IMR-90 (cell line): ENCODE results near the gene COL20A1. TPM values are rescaled to one million over a fixed set of nuclear protein-coding genes. Genes with fewer than 3 reads are reported as not detected.

Source experiments
- ATAC-seq: fragments of 200-7000 bp; cut with Tn5 transposase; 2 replicates; pipeline ENCODE4 v1.9.1; 2020; ENCODE audit warnings: low read depth, mild to moderate bottlenecking, moderate library complexity
- BruUV-seq: library from RNA; stranded (reverse); fragments of 400-500 nt; replicated peaks from 2 replicates; lab custom pipeline; 2021; lab: Mats Ljungman, UMichigan
- CTCF ChIA-PET: fragments of 300-600 bp; formaldehyde crosslinking; extraction: SDS; loops from one replicate; lab custom pipeline; 2021; ENCODE audit warnings: antibody characterized with exemption; lab: Yijun Ruan, JAX
- POLR2A ChIA-PET: fragments of 300-600 bp; sonication (Branson Sonifier 250); formaldehyde crosslinking; loops from one replicate; lab custom pipeline; 2022; ENCODE audit warnings: antibody characterized with exemption; ENCODE audit not compliant: unreplicated experiment; lab: Charles Lee
- DNase-seq: peaks from one replicate; pipeline ENCODE4 v3.0.0; 2013
- H2AFZ ChIP-seq: replicated peaks from 2 replicates; pipeline ENCODE3; 2013; ENCODE audit warnings: low read length, mild to moderate bottlenecking; ENCODE audit not compliant: poor library complexity
- H2AK5ac ChIP-seq: 2 replicates; pipeline ENCODE4 v1.6.1; 2013; ENCODE audit warnings: low read depth, low read length, inconsistent platforms
- H2AK9ac ChIP-seq: replicated peaks from 2 replicates; pipeline ENCODE3; 2013; ENCODE audit warnings: mild to moderate bottlenecking, low read depth, low read length, moderate library complexity; ENCODE audit not compliant: poor library complexity
- H2BK120ac ChIP-seq: 2 replicates; pipeline ENCODE4 v1.6.1; 2013; ENCODE audit warnings: low read depth, low read length, inconsistent platforms
- H2BK15ac ChIP-seq: 3 replicates; pipeline ENCODE4 v1.6.1; 2013; ENCODE audit warnings: low read depth, low read length, inconsistent platforms
- H2BK20ac ChIP-seq: 2 replicates; pipeline ENCODE4 v1.6.1; 2013; ENCODE audit warnings: low read depth, mild to moderate bottlenecking, inconsistent platforms, low read length, moderate library complexity
- H2BK5ac ChIP-seq: 2 replicates; pipeline ENCODE4 v1.6.1; 2013; ENCODE audit warnings: mild to moderate bottlenecking, low read depth, low read length, inconsistent platforms; ENCODE audit not compliant: poor library complexity, severe bottlenecking
- H3K14ac ChIP-seq: replicated peaks from 2 replicates; pipeline ENCODE4 v1.6.1; 2013; ENCODE audit warnings: low read depth, low read length, inconsistent platforms
- H3K18ac ChIP-seq: 2 replicates; pipeline ENCODE4 v1.6.1; 2013; ENCODE audit warnings: low read depth, low read length, control low read depth
- H3K23ac ChIP-seq: 2 replicates; pipeline ENCODE4 v1.6.1; 2013; ENCODE audit warnings: low read depth, low read length, inconsistent platforms
- H3K27ac ChIP-seq: 2 replicates; pipeline ENCODE4 v1.5.1; 2013; ENCODE audit warnings: mild to moderate bottlenecking, control low read depth, low read length; ENCODE audit not compliant: insufficient read depth
- H3K27me3 ChIP-seq: 2 replicates; pipeline ENCODE4 v1.6.1; 2013; ENCODE audit warnings: low read length; ENCODE audit not compliant: control insufficient read depth, insufficient read depth
- H3K36me3 ChIP-seq: 2 replicates; pipeline ENCODE4 v1.6.1; 2013; ENCODE audit warnings: low read length, mixed read lengths; ENCODE audit not compliant: control insufficient read depth, insufficient read depth
- H3K4ac ChIP-seq: 2 replicates; pipeline ENCODE4 v1.6.1; 2013; ENCODE audit warnings: low read depth, low read length, inconsistent platforms
- H3K4me1 ChIP-seq: 2 replicates; pipeline ENCODE4 v1.6.1; 2013; ENCODE audit warnings: low read length, mixed read lengths; ENCODE audit not compliant: control insufficient read depth, insufficient read depth
- H3K4me2 ChIP-seq: 2 replicates; pipeline ENCODE4 v1.6.1; 2013; ENCODE audit warnings: low read depth, mild to moderate bottlenecking, control low read depth, low read length, moderate library complexity
- H3K4me3 ChIP-seq: 2 replicates; pipeline ENCODE4 v1.5.1; 2013; ENCODE audit warnings: low read depth, mild to moderate bottlenecking, control low read depth, low read length, moderate library complexity; ENCODE audit not compliant: insufficient read depth
- H3K56ac ChIP-seq: 2 replicates; pipeline ENCODE4 v1.6.1; 2013; ENCODE audit warnings: low read length, inconsistent platforms; ENCODE audit not compliant: insufficient read depth; ENCODE audit errors: extremely low read depth
- H3K79me1 ChIP-seq, 2 experiments: 2 replicates each; pipeline ENCODE4 v1.6.1; 2013; ENCODE audit warnings: low read length in 2 of 2, inconsistent platforms in 1 of 2, low read depth in 1 of 2
- H3K9ac ChIP-seq: 2 replicates; pipeline ENCODE4 v1.6.1; 2013; ENCODE audit warnings: low read depth, low read length, control low read depth
- H3K9me1 ChIP-seq: 2 replicates; pipeline ENCODE4 v1.6.1; 2013; ENCODE audit warnings: low read length, inconsistent platforms; ENCODE audit not compliant: insufficient read depth
- H3K9me3 ChIP-seq: 2 replicates; pipeline ENCODE4 v1.6.1; 2013; ENCODE audit warnings: low read length; ENCODE audit not compliant: control insufficient read depth, insufficient read depth
- H4K20me1 ChIP-seq: 2 replicates; pipeline ENCODE4 v1.6.1; 2013; ENCODE audit warnings: low read length, inconsistent platforms; ENCODE audit not compliant: insufficient read depth
- H4K5ac ChIP-seq: 2 replicates; pipeline ENCODE4 v1.6.1; 2013; ENCODE audit warnings: mild to moderate bottlenecking, low read depth, low read length, control low read depth
- H4K8ac ChIP-seq, 2 experiments: 2 replicates each; pipeline ENCODE4 v1.6.1; 2013; ENCODE audit warnings: low read depth in 2 of 2, low read length in 2 of 2, control low read depth in 1 of 2, inconsistent platforms in 1 of 2
- H4K91ac ChIP-seq: 2 replicates; pipeline ENCODE4 v1.6.1; 2013; ENCODE audit warnings: low read depth, low read length, inconsistent platforms; ENCODE audit not compliant: insufficient read depth
- BHLHE40 ChIP-seq: fragments of 150-350 bp; IDR thresholded peaks from 2 replicates; pipeline ENCODE4 v1.6.1; 2016; ENCODE audit warnings: mild to moderate bottlenecking, low read depth, low read length
- CEBPB ChIP-seq: IDR thresholded peaks from 2 replicates; pipeline ENCODE4 v1.6.1; 2012; ENCODE audit warnings: low read depth, low read length, improper control_type of control experiment
- MAZ ChIP-seq: IDR thresholded peaks from 2 replicates; pipeline ENCODE4 v1.6.1; 2012; ENCODE audit warnings: low read depth, mild to moderate bottlenecking, low read length, improper control_type of control experiment, moderate library complexity, borderline replicate concordance
- MXI1 ChIP-seq: IDR thresholded peaks from 2 replicates; pipeline ENCODE4 v1.6.1; 2012; ENCODE audit warnings: low read depth, mild to moderate bottlenecking, low read length, moderate library complexity, borderline replicate concordance
- NFE2L2 ChIP-seq: fragments of 150-350 bp; IDR thresholded peaks from 2 replicates; pipeline ENCODE4 v1.6.1; 2016; ENCODE audit warnings: low read depth, mild to moderate bottlenecking, low read length
- POLR2A ChIP-seq: IDR thresholded peaks from 2 replicates; pipeline ENCODE4 v1.6.1; 2012; ENCODE audit warnings: mild to moderate bottlenecking, low read depth, low read length
- RAD21 ChIP-seq: IDR thresholded peaks from 2 replicates; pipeline ENCODE4 v1.6.1; 2012; ENCODE audit warnings: low read length, improper control_type of control experiment
- RCOR1 ChIP-seq: IDR thresholded peaks from 2 replicates; pipeline ENCODE4 v1.6.1; 2012; ENCODE audit warnings: mild to moderate bottlenecking, low read length, improper control_type of control experiment; ENCODE audit not compliant: insufficient replicate concordance
- RFX5 ChIP-seq: IDR thresholded peaks from 2 replicates; pipeline ENCODE4 v1.8.0; 2012; ENCODE audit warnings: low read depth, mild to moderate bottlenecking, low read length, moderate library complexity
- whole genome bisulfite sequencing, 2 experiments: methylation state at CpG; one replicate each; pipeline versions ENCODE4 v1.1.5 to v1.1.7; 2013; ENCODE audit warnings: missing lambda C conversion rate in 2 of 2; ENCODE audit not compliant: insufficient read length in 1 of 2; ENCODE audit errors: extremely low coverage in 2 of 2; 5-methylcytosine and 5-hydroxymethylcytosine counted together
- dilution Hi-C: fragments of 300-500 bp; cut with HindIII; formaldehyde crosslinking; loops from one replicate; pipeline ENCODE4 v1.14.3; 2018; ENCODE audit warnings: low sequenced_read_pairs; ENCODE audit not compliant: unreplicated experiment
- in situ Hi-C: fragments of 300-500 bp; cut with MboI; formaldehyde crosslinking; loops from 3 replicates; pipeline ENCODE4 v1.14.3; 2019; ENCODE audit warnings: low sequenced_read_pairs, inconsistent platforms, mixed read lengths
- intact Hi-C: fragments of 100-400 bp; cut with micrococcal nuclease; formaldehyde crosslinking; loops from 2 replicates; pipeline ENCODE4 v1.10.0; 2022
- polyA plus RNA-seq, 3 experiments: library from polyadenylated mRNA; depleted of rRNA; stranded (reverse); fragments of >200 nt; gene quantifications; 2 replicates each; pipeline ENCODE4 v1.2.3, GENCODE V29; 2012; ENCODE audit warnings: low replicate concordance in 1 of 3
- total RNA-seq: library from RNA; depleted of rRNA; stranded (reverse); fragments of >200 nt; gene quantifications from 2 replicates; pipeline ENCODE4 v1.2.3, GENCODE V29; 2012
- TF ChIP-seq, protein P1 (sequence below): fragments of 150-350 bp; IDR thresholded peaks from 2 replicates; pipeline ENCODE4 v1.6.1; 2016; ENCODE audit warnings: low read depth, mild to moderate bottlenecking, low read length, moderate library complexity, borderline replicate concordance
- TF ChIP-seq, protein P2 (sequence below): fragments of 150-350 bp; IDR thresholded peaks from 2 replicates; pipeline ENCODE4 v1.6.1; 2017; ENCODE audit warnings: mild to moderate bottlenecking, antibody characterized with exemption, low read length, low read depth
- TF ChIP-seq, protein P3 (sequence below): conservative IDR thresholded peaks from 2 replicates; pipeline ENCODE4 v1.5.1; 2012; ENCODE audit warnings: mild to moderate bottlenecking, low read depth, low read length, improper control_type of control experiment

Gene COL20A1
- total and polyA plus RNA-seq, 2 of the 4 experiments (the other 2 are of a cell fraction): not detected

DNA sequence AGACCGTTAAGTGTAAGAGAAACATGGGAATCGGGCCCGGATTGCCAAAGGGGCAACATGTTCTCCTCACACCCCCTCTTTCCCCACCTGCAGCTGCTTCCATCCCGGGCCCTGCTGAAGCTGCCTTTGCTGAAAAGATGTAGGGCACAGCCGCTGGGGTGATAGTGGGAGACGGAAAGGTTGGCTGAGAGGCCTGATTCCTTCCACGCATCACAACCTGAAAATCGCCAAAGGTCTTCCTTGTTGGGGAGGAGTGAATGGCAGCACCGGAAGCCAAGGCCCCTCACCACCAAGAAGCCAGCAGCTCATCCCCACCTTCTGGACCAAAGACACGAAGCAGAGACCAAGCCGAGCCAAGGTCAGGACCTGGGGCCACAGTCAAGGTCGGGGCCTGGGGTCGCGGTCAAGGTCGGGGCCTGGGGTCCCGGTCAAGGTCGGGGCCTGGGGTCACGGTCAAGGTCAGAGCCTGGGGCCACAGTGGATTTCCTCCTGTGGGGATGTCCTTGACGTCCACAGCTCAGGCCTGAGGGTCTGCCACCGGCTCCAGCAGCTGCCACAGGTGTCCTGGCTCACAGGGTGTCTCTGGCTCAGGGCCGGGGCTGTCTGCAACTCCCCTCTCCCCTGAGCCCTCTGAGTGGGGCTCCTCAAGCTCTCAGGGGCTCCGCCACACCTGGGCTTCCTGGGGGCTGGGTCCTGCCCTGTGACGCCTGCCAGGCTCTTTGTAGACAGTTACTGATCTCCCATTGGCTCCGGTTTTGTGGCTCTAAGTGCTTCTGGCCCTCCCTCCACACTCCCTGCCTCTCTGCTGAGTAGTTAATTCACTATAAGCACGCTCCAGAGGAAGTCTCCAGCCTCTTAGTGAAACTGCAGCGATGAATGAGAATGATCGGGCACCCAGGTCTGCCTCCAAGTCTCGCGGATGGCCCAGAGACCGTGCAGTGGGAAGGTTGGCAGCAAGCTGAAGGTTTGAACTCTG is 73.7 kb downstream of the COL20A1 start:
- no peaks in the 10 kb centered on the region for H3K9me1 ChIP-seq
- no peak overlapping the region for H3K4me3 ChIP-seq
- H4K8ac ChIP-seq: no peak overlapping the region
- no peaks in the 10 kb centered on the region for H3K4me1 ChIP-seq
- ChIA-PET POLR2A (no interaction called here), CTCF (no interaction called here)
- no peaks in the 10 kb centered on the region for H3K36me3 ChIP-seq
- H3K4me2 ChIP-seq: no peak overlapping the region
- dilution Hi-C loops: no loop called here
- H2AFZ ChIP-seq: no peak overlapping the region
- no peak overlapping the region for H2BK5ac ChIP-seq
- H3K14ac ChIP-seq: no peak overlapping the region
- DNase-seq (no peak), ATAC-seq (no peak)
- H3K79me1 ChIP-seq: no peaks in the 10 kb centered on the region
- intact Hi-C loops: no loop called here
- TF ChIP-seq POLR2A: no peak
- no peak for TF ChIP-seq CEBPB
- TF ChIP-seq, protein P1, sequence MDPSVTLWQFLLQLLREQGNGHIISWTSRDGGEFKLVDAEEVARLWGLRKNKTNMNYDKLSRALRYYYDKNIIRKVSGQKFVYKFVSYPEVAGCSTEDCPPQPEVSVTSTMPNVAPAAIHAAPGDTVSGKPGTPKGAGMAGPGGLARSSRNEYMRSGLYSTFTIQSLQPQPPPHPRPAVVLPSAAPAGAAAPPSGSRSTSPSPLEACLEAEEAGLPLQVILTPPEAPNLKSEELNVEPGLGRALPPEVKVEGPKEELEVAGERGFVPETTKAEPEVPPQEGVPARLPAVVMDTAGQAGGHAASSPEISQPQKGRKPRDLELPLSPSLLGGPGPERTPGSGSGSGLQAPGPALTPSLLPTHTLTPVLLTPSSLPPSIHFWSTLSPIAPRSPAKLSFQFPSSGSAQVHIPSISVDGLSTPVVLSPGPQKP: no peak
- TF ChIP-seq, protein P2, sequence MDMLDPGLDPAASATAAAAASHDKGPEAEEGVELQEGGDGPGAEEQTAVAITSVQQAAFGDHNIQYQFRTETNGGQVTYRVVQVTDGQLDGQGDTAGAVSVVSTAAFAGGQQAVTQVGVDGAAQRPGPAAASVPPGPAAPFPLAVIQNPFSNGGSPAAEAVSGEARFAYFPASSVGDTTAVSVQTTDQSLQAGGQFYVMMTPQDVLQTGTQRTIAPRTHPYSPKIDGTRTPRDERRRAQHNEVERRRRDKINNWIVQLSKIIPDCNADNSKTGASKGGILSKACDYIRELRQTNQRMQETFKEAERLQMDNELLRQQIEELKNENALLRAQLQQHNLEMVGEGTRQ: no peak
- no peak for TF ChIP-seq MXI1
- TF ChIP-seq RAD21: no peak
- TF ChIP-seq MAZ: no peak
- TF ChIP-seq, protein P3, sequence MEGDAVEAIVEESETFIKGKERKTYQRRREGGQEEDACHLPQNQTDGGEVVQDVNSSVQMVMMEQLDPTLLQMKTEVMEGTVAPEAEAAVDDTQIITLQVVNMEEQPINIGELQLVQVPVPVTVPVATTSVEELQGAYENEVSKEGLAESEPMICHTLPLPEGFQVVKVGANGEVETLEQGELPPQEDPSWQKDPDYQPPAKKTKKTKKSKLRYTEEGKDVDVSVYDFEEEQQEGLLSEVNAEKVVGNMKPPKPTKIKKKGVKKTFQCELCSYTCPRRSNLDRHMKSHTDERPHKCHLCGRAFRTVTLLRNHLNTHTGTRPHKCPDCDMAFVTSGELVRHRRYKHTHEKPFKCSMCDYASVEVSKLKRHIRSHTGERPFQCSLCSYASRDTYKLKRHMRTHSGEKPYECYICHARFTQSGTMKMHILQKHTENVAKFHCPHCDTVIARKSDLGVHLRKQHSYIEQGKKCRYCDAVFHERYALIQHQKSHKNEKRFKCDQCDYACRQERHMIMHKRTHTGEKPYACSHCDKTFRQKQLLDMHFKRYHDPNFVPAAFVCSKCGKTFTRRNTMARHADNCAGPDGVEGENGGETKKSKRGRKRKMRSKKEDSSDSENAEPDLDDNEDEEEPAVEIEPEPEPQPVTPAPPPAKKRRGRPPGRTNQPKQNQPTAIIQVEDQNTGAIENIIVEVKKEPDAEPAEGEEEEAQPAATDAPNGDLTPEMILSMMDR: no peak
- no peak for TF ChIP-seq RCOR1
- no peak for TF ChIP-seq RFX5
- no peak for TF ChIP-seq BHLHE40
- no peak for TF ChIP-seq NFE2L2
- no peak overlapping the region for H2BK120ac ChIP-seq
- WGBS, 2 experiments: 48% methylated on average over 15 of the region's 30 CpGs; no CpG with 5 or more reads in 1 of the 2 experiments
- no peak overlapping the region for H4K5ac ChIP-seq
- no peak overlapping the region for H3K23ac ChIP-seq
- H3K9me3 ChIP-seq: no peaks in the 10 kb centered on the region
- H3K56ac ChIP-seq: no peak overlapping the region
- no peak overlapping the region for H2BK15ac ChIP-seq
- no peak overlapping the region for H2AK5ac ChIP-seq
- H4K91ac ChIP-seq: no peak overlapping the region
- in situ Hi-C loops: no loop called here
- H3K4ac ChIP-seq: no peak overlapping the region
- H2BK20ac ChIP-seq: no peak overlapping the region
- H2AK9ac ChIP-seq: no peak overlapping the region
- H3K9ac ChIP-seq: no peak overlapping the region
- no TSS peak for BruUV-seq
- no peak overlapping the region for H3K27ac ChIP-seq
- H3K27me3 ChIP-seq: peaks cover 52% of the 10 kb centered on the region
- H3K18ac ChIP-seq: no peak overlapping the region
- 0 out of 2 replicates have a peak, but pooled peaks cover 4% of the 10 kb centered on the region for H4K20me1 ChIP-seq
